PC-9 (cell line): ENCODE results near the gene ASCC1. TPM values are rescaled to one million over a fixed set of nuclear protein-coding genes. Genes with fewer than 3 reads are reported as not detected.
A peak's percentile ranks its signal among the peaks of the same experiment; 100 is the strongest.

ENCODE experiments used
- BruUV-seq: library from RNA; stranded (reverse); fragments of 400-500 nt; replicated peaks from 2 replicates; lab custom pipeline; 2021; lab: Mats Ljungman, UMichigan
- CTCF ChIA-PET: fragments of 300-600 bp; sonication (Branson Sonifier 250); formaldehyde crosslinking; loops from one replicate; lab custom pipeline; 2022; ENCODE audit warnings: antibody characterized with exemption; lab: Charles Lee
- POLR2A ChIA-PET: fragments of 300-600 bp; sonication (Branson Sonifier 250); formaldehyde crosslinking; loops from one replicate; lab custom pipeline; 2022; ENCODE audit warnings: antibody characterized with exemption; ENCODE audit not compliant: unreplicated experiment; lab: Charles Lee
- DNase-seq, 2 experiments: peaks; one replicate each; pipeline versions ENCODE4 v3.0.0 to v3.0.0-alpha.2; 2015 to 2022; ENCODE audit warnings: mixed read lengths in 1 of 2
- H2AFZ ChIP-seq: fragments of 200-600 bp; sonication (generic); 2 replicates; pipeline ENCODE4 v1.8.1; 2017; ENCODE audit warnings: antibody characterized with exemption
- H3F3A ChIP-seq: fragments of 200-600 bp; sonication (generic); 2 replicates; pipeline ENCODE4 v1.8.1; 2017; ENCODE audit warnings: antibody characterized with exemption, mild to moderate bottlenecking, low read depth; ENCODE audit not compliant: insufficient read depth
- H3K27ac ChIP-seq: fragments of 200-600 bp; sonication (generic); 2 replicates; pipeline ENCODE4 v1.6.1; 2016; ENCODE audit warnings: mixed run types
- H3K27me3 ChIP-seq: fragments of 200-600 bp; sonication (generic); 2 replicates; pipeline ENCODE4 v1.6.1; 2016; ENCODE audit warnings: low read depth, mixed run types; ENCODE audit not compliant: insufficient read depth
- H3K36me3 ChIP-seq: fragments of 200-600 bp; sonication (generic); 2 replicates; pipeline ENCODE4 v1.6.1; 2016; ENCODE audit warnings: low read depth, mixed run types
- H3K4me1 ChIP-seq: fragments of 200-600 bp; sonication (generic); replicated peaks from 2 replicates; pipeline ENCODE4 v1.6.1; 2016; ENCODE audit warnings: mixed run types; ENCODE audit not compliant: insufficient read depth
- H3K4me2 ChIP-seq: fragments of 200-600 bp; sonication (generic); 2 replicates; pipeline ENCODE4 v1.6.1; 2017; ENCODE audit warnings: mixed run types
- H3K4me3 ChIP-seq: fragments of 200-600 bp; sonication (generic); 2 replicates; pipeline ENCODE4 v1.6.1; 2016; ENCODE audit warnings: mixed run types
- H3K79me2 ChIP-seq: fragments of 200-600 bp; sonication (generic); 2 replicates; pipeline ENCODE4 v1.6.1; 2017; ENCODE audit warnings: low read depth, mixed run types
- H3K9me2 ChIP-seq: fragments of 200-600 bp; sonication (generic); 2 replicates; pipeline ENCODE4 v1.8.1; 2017; ENCODE audit warnings: mild to moderate bottlenecking; ENCODE audit not compliant: insufficient read depth
- H3K9me3 ChIP-seq: fragments of 200-600 bp; sonication (generic); 2 replicates; pipeline ENCODE4 v1.8.1; 2016; ENCODE audit warnings: low read depth; ENCODE audit not compliant: insufficient read depth
- H4K20me1 ChIP-seq: fragments of 200-600 bp; sonication (generic); 2 replicates; pipeline ENCODE4 v1.8.1; 2017; ENCODE audit not compliant: insufficient read depth
- EZH2 ChIP-seq: fragments of 200-600 bp; sonication (generic); IDR thresholded peaks from 2 replicates; pipeline ENCODE4 v1.8.0; 2017; ENCODE audit warnings: antibody characterized with exemption, low read depth
- intact Hi-C: fragments of 100-400 bp; cut with micrococcal nuclease; formaldehyde crosslinking; loops from one replicate; pipeline ENCODE4 v1.10.0; 2022; ENCODE audit not compliant: unreplicated experiment
- total RNA-seq: library from RNA; stranded (reverse); gene quantifications from 2 replicates; pipeline ENCODE4 v1.2.3, GENCODE V29; 2021
- TF ChIP-seq, protein P1 (sequence below): fragments of 200-600 bp; sonication (generic); conservative IDR thresholded peaks from 2 replicates; pipeline ENCODE4 v1.6.1; 2017; ENCODE audit warnings: mixed run types, antibody characterized with exemption, mild to moderate bottlenecking, moderate library complexity

The ASCC1 gene
- total RNA-seq, 1 experiment from 2014 or later, result 129 TPM

DNA sequence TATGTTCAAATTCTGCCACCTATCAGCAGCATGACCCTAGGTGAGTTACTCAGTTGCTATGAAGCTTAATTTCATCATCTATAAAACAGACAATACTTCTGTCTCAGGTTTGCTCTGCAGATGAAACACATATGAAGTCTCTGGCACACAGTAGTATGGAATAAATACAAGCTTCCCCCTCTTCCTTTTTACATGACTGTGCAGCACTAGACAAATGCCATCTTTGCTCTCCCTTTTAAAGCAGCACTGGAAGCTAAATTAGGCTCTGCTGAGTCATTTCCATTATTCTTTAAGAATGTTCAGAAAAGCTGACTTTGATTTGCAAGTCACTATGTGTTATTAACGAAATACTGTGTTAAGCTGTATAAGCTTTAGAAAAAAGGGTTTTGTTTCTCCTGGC, 40.9 kb downstream of the ASCC1 start:
- H2AFZ ChIP-seq, result no peak overlapping the region
- H3K9me2 ChIP-seq, result no peaks in the 10 kb centered on the region
- peaks cover 29% of the 10 kb centered on the region for H3K36me3 ChIP-seq
- DNase-seq, result peak in 1 of 2 experiments; percentile 49
- intact Hi-C loops, result no loop called here
- H3K4me2 ChIP-seq, result peak overlapping the region; percentile 27
- H3K27ac ChIP-seq, result peak overlapping the region; percentile 55
- BruUV-seq, result TSS peak; percentile 1
- H3K4me1 ChIP-seq, result peaks cover 54% of the 10 kb centered on the region
- no peaks in the 10 kb centered on the region for H4K20me1 ChIP-seq
- POLR2A ChIA-PET, result no interaction called here
- no peaks in the 10 kb centered on the region for H3K27me3 ChIP-seq
- no peak overlapping the region for H3K4me3 ChIP-seq
- CTCF ChIA-PET, result interaction anchor here (1.6 kb wide), 1 partner anchor 95 kb away, joined by 6 read pairs; no protein-coding TSS in a partner anchor
- no peak for TF ChIP-seq EZH2
- TF ChIP-seq, protein P1, sequence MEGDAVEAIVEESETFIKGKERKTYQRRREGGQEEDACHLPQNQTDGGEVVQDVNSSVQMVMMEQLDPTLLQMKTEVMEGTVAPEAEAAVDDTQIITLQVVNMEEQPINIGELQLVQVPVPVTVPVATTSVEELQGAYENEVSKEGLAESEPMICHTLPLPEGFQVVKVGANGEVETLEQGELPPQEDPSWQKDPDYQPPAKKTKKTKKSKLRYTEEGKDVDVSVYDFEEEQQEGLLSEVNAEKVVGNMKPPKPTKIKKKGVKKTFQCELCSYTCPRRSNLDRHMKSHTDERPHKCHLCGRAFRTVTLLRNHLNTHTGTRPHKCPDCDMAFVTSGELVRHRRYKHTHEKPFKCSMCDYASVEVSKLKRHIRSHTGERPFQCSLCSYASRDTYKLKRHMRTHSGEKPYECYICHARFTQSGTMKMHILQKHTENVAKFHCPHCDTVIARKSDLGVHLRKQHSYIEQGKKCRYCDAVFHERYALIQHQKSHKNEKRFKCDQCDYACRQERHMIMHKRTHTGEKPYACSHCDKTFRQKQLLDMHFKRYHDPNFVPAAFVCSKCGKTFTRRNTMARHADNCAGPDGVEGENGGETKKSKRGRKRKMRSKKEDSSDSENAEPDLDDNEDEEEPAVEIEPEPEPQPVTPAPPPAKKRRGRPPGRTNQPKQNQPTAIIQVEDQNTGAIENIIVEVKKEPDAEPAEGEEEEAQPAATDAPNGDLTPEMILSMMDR, result no peak
- H3F3A ChIP-seq, result peaks cover 59% of the 10 kb centered on the region
- peaks cover 11% of the 10 kb centered on the region for H3K9me3 ChIP-seq
- H3K79me2 ChIP-seq, result no peaks in the 10 kb centered on the region

- Histone ChIP-seq H4K20me1 (no peaks in the 10 kb centered on the region), H3K27ac (peak overlapping the region; percentile 43), H3K36me3 (peaks cover 28% of the 10 kb centered on the region), H3K79me2 (0 out of 2 replicates have a peak, but pooled peaks cover 6% of the 10 kb centered on the region), H3K4me2 (peak overlapping the region; percentile 6; the same call in 1 of the 2 replicates), H3K27me3 (no peaks in the 10 kb centered on the region), H3K4me1 (peaks cover 61% of the 10 kb centered on the region), H3K9me3 (peaks cover 11% of the 10 kb centered on the region), H3K9me2 (no peaks in the 10 kb centered on the region), H2AFZ (no peak overlapping the region), H3F3A (peaks cover 56% of the 10 kb centered on the region), H3K4me3 (no peak overlapping the region)
- TF ChIP-seq, protein P1, result no peak
- TF ChIP-seq EZH2, result no peak
- DNase-seq, result no peak
- no TSS peak for BruUV-seq
- intact Hi-C loops, result no loop called here
- CTCF ChIA-PET, result interaction anchor here (1.6 kb wide), 1 partner anchor 94 kb away, joined by 6 read pairs; no protein-coding TSS in a partner anchor
- POLR2A ChIA-PET, result interaction anchor here (0.6 to 0.7 kb wide), 3 partner anchors 26 to 963 kb away, joined by 4 to 9 read pairs (median 4); no protein-coding TSS in a partner anchor
Measured at GRCh38 chr10:72174297-72174662, 41.8 kb downstream of the ASCC1 start.

DNA sequence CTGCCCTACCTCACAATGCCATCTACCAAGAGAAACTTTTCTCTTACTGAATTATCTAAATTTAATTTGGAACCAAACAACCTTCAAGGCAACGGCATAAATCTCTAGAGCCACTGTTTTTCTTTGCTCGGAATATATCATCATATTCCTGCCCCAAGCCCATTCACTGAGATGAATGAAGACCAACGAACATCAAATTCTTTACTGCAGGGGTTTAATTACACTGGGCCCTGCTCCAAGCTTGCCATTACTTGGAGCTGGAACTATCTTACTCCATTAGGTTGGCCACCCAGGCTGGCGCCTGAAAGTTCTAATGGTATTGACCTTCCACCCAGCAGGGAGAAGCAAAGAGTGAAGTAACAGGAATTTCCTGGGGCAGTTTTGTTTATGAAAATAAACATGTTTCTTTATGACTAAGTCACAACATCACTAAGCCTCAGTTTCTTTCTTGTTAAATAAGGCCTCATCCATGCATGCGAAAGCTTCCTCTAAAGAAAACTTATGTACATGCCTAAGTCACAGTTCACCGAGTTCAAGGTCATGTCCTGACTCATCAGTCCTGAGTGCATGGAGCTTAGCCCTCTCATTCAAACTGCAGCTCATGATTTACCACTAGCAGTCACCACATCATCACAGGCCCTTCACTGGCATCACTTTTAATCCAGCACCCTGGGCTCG, 42.3 kb downstream of the ASCC1 start:
- H3K27ac ChIP-seq, result peak overlapping the region; percentile 43

More for the DNA sequence above, 42.3 kb downstream of the ASCC1 start:
- Histone ChIP-seq H3K27me3 (no peaks in the 10 kb centered on the region), H3K79me2 (0 out of 2 replicates have a peak, but pooled peaks cover 6% of the 10 kb centered on the region), H3K9me2 (no peaks in the 10 kb centered on the region), H3K9me3 (peaks cover 11% of the 10 kb centered on the region), H3F3A (peaks cover 56% of the 10 kb centered on the region), H3K4me2 (peak overlapping the region; percentile 6; the same call in 1 of the 2 replicates), H2AFZ (no peak overlapping the region), H3K4me3 (no peak overlapping the region), H3K36me3 (peaks cover 25% of the 10 kb centered on the region), H4K20me1 (no peaks in the 10 kb centered on the region), H3K4me1 (peaks cover 61% of the 10 kb centered on the region)
- POLR2A ChIA-PET, result interaction anchor here (0.5 to 0.7 kb wide), 4 partner anchors 25 to 964 kb away, joined by 3 to 9 read pairs (median 4); no protein-coding TSS in a partner anchor
- BruUV-seq, result no TSS peak
- peak in 1 of 2 experiments; percentile 48 for DNase-seq
- no peak for TF ChIP-seq EZH2
- TF ChIP-seq, protein P1, result no peak
- intact Hi-C loops, result no loop called here
- CTCF ChIA-PET, result interaction anchor here (1.6 kb wide), 1 partner anchor 94 kb away, joined by 6 read pairs; no protein-coding TSS in a partner anchor
